Stimulated activated CD4-positive, alpha-beta T cell treated with anti-CD3 and anti-CD28 coated beads, TNF-alpha, amount 100 ng/mL, for 1 hour (primary cell): ENCODE data around the gene ZBTB20.

ENCODE experiments used
- DNase-seq, 3 donors: peaks; one replicate each; pipeline ENCODE4 v3.0.0-alpha.2; 2020; ENCODE audit warnings: low read depth in 3 of 3, low spot score in 1 of 3

The ZBTB20 gene

DNA sequence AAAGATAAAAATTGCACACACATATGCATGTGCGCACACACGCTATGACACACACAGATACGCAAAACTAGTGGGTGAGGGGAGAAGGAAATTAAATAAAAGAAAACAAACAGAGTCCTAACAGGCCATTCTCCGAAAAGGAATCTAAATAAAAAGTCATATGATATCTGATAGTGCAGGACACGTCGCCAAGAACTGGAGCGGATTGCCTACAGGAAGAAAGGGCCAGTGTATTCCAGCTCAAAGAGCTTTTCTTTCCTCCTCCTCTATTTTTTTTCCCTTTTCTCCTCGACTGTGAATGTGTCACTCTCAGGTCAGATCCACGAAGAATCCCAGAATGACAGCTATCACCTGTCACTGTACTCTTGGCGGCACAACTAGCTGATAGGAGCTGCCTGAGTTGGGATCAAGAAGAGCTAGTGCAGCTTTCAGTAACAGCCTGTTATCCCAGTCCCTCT lies 695.5 kb downstream of the ZBTB20 start:
- DNase-seq = no peak

DNA sequence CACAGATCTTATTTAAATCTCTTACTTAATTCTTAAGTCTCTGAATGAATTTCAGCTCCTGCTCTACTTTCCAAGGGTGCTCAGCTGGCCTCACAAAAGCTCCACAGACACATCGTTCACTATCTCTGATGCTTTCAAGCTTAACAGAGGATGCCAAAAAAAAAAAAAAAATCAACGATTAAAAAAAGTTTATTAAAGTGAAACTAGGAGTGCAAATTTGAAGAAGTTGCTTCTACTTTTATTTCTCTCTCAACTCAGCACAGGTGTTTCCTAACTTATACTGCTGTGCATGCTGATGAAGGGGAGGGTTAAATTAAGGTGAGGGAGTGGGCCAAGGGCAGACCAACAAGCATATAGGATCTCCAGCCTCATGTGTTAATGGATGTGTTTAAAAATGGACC lies 696.0 kb downstream of the ZBTB20 start:
- DNase-seq = no peak

DNA sequence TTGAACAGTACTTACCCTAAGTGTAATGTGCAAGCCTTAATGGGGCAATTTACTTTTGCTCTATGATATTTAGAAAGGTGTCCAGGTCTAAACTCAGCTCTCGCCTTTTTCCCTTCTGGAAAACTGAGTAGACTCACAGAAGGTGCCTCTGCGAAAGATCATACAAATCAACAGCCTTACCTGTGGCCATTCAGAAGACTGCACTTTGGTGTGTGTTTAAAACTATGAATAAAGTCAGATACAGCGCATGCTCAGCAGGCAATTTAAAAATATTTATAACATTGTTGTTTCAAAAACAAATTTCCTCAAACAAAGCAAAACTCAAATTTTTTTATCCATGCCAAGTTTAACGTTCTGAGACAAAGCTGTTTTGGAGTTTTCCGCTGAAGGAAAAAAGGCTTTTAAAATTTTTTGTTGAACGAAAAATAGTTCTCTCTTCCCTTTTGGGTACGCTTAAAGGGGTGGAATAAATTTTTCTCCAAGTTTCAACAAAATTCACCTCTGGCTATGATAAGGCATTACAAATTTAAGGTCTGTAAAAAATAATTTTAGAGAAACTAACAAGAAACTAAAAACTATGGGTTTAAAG lies 697.0 kb downstream of the ZBTB20 start:
- no peak for DNase-seq

DNA sequence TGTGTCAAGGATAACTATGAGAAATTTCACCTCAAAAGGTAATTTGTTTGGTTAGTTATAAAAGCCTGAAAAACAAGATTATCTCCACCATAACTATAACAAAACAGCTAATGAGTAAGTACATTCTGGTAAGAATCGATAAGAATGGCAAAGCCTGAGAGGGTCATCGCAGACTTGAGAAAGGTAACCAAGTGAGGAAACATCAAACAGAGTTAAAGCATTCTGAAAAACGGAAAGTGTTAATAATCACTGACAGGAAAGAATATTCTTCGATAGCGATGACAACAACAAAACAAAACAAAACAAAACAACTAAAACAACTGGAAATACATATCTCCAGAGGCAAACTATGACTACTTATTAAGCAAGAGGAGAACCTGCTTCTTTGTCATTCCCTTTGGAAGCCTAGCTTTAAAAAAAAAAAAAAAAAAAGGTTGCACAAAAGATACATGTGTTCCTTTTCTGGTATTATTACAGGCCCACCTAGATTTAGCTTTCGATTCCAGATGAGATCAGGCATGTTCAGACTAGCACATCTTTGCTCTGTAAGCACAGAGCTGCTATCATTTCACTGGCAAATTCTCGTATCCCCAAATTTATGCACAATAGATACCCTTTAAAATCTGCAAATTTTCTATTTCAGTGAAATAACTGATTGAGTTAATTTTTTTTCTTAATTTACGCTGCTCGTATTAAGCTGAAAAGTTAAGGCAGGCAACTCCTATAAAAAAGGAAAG lies 697.6 kb downstream of the ZBTB20 start:
- DNase-seq = no peak

DNA sequence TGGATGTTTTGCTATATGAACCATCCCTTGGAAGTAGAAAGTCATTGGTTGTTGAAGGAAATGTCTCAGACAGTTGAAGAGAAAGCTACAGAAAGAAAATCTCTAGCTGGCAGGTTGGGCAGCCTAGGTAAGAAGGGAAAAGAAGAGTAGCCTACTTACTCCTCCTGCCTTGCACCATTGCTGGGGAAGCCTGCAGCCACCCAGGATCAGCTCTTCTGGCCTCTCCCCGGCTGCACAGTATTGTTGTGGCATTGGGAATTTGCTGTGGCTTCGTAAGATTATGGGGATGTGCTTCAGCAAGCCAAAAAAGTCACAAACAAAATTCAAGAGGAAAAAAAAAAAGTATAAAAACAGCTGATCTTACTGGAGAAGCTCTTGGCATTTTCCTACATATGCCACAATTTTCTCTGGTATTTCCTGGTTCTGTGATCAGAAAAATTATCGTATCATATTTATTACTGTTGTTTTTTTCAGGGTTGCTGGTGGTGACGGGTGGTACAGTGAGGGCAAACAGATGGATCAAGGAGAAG lies 699.1 kb downstream of the ZBTB20 start:
- DNase-seq = no peak

DNA sequence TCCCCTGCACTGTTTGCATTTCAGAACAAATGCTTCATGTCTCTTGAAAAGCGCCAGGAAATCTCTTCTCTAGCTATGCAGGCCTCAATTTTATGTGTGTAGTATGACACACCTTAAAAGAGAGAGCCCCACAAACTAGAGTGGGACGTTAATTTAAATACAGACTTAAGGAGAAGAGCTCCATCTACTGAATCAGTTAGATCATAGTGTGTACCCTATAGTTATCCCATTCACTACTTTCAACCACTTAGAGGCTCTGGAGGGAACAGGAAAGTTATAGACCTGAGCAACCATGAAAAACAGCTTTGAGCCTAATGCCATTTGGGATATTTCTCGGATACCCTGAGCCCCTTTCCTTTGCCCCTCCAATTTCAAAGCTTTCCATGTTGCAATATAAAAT lies 699.5 kb downstream of the ZBTB20 start:
- no peak for DNase-seq

DNA sequence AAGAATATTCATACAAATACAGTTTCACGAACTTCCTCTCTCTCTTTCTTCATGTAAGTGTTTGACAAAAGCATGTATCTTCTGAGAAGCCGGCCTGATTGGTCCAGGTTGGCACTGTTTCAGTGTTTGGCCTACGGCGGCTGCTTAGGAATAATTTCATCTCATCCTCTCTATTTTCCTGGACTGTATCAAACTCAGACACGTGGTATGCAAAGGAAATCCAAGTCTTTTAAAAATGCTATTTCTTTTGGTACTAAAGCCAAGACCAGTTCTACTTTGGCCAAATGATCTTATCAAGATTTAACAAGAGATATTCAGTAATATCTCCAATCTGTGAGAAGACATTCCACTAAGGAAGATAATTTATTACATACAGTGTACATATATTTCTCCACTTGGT lies 700.5 kb downstream of the ZBTB20 start:
- DNase-seq = no peak

DNA sequence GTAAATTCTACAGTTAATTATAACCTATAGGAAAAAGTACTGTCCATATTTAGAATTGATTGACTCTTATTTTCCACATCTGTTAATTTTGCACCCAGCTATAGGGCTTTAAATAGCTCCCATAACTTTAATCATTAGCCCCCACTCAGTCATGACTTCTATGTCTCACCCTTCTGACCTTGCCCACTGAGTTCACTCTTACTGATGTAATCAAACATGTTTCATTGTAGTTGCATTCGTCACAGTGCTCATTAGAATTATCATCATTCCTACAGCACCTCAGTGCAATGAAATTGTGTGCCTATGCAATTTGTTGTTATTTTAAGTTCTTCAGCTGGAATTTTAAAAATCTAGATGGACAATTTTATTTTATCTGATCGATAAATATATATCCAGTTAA lies 701.9 kb downstream of the ZBTB20 start:
- no peak for DNase-seq

DNA sequence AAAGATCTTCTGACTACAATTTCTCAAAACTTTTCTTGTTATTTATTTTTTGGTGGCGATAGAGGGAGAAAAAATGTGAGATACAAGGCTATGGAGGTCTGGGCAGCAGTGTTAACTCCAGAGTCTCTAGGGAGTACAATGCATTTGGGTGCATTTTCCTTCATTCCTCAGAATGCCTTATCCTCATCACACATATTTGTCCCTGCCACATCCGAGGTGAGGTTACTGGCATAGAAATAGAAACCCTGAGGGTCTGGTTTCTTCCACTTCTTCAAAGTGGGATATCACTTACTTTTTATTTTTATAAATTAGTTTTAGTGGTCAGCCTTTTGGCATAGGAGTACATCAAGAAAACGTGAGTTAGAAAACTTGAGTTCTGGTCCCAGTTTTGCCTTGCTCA lies 702.9 kb downstream of the ZBTB20 start:
- DNase-seq = no peak

DNA sequence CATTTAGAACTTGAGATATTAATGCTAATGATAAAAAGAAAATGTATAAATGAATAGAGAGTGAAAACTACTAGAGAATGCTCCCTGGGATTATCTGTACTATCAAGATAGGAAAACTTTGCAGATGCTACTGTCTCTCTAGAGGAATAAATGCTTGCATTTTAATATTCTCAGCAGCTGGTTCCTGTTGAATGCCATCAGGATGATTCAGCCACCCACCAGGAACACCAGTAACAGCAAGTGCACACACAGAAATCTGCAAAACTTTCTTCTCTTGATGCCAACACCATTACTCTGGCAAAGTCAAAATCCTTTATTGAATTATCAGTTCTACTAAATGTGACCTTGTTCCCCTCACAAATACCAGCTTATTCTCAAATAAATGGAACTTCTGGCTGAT lies 704.8 kb downstream of the ZBTB20 start:
- DNase-seq = no peak

DNA sequence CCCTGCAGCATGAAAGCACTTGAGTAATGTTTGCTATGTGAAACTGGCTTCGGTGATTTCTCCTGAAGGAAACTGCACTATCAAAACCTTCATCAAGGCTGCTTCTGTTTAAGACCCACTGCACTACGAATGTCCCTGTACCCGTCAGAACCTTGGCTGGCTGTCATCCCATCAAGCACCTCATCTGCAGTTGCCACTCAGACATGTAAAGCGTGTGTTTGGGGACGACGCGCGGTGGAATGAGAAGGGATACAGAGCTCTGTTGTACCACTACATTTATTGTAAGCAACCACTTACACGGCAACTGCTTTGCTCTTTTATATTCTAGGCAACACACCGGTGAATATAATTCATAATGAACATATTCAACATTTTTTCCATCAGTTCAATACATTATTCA lies 705.7 kb downstream of the ZBTB20 start:
- no peak for DNase-seq

DNA sequence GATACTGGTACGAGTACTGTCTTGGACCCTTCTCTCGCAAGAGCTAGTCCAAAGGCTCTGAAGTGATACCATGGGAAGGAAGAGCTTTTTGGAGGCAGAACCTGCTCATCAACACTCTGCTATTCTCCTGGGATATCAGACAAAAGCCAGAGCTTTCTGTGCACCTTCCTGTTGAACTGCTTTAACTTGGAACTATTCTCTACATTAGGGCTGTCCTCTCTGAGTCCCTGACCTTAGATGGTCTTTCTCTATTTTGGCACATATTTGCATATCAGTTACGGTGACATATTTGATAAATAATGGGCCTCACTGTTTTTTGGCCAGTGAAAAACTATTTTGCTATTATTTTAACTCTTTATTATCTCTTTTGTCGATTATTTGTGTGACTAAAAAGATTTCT lies 706.4 kb downstream of the ZBTB20 start:
- DNase-seq = no peak

DNA sequence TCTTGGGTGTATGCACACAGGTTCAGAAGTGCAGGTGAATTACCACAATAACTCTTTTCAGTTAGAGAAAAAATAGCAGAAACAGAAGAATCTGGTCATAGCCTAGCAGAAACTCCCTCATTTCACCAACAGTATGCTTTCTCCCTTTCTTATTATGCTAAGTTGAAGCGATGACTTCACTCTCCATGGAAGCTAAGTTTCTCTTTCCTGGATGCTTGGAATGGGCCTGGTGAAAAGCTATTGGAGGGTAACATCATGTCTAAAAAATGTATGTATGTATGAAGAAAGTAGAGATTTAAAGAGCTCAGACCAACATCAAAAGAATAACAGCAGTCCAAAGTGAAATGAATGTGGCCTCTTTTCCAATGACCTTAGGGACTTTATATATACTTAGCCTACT lies 707.8 kb downstream of the ZBTB20 start:
- no peak for DNase-seq

DNA sequence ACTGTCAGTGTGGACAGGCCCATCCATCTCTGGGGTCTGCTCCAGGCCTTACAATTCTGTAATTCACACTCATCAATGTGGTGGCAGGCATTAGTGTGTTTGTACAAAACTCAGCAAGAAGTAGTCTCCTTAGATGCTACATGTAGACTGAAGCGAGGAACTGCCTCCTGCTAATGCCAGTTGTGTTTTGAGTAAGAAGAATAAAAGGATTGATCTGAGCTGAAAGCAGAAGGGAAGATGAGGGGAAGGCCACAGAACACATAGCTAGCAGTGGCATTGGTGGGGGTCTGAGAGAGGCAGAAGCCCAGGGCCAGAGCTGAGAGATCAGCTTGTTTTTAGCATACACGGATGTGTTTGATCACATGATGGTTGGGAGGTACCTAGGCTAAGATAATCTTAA lies 709.2 kb downstream of the ZBTB20 start:
- no peak for DNase-seq

DNA sequence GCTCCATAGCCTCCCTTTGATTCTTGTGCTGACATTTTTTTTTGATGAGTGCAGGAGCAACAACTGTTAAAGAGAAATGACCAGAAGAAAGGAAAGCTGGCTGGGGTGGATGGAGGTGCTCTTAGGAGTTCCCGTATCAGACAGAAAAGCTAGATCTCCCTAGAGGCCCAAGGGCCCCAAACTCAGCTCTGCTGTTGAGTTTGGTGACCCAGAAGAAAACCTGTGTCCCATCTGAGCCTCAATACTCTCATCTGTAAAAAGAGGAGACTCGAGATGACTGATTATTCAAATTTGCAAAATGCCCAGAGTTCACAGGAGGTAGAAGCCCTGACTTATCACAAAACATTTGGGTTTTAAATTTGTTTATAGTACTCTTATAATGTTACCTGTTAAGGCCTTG lies 710.9 kb downstream of the ZBTB20 start:
- DNase-seq = no peak

DNA sequence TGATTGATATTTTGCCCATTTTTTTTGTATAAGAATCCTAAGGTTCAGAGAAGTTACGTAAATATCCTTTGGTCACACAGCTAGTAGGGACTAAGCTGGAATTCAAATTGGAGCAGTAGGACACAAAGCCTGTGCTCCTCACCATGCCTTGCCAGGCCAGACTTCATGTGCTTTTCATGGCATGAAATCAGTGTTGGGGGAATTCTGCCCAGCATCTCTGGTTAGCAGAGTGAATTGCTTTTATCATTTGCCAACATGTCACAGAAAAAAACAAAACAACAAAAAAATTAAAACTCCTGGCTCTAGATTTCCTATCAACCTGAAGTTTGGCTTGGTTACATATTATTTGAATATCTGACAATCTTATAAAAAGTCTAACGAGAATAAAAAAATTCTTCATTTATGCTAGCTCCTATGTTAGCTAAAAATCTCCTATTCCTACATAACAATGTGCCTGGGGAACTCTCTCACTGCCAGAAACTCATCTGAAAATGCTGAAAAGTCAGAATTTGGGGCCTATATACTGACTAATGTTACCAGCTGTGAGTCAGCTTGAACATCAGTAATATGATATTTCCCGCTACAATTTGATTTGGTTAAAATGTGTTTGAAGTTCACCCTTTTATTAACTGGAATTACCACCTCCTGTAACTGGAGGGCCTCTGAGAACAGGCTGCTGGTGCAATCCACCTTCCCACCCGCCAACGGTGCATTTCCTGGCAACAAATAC lies 711.5 kb downstream of the ZBTB20 start:
- no peak for DNase-seq

DNA sequence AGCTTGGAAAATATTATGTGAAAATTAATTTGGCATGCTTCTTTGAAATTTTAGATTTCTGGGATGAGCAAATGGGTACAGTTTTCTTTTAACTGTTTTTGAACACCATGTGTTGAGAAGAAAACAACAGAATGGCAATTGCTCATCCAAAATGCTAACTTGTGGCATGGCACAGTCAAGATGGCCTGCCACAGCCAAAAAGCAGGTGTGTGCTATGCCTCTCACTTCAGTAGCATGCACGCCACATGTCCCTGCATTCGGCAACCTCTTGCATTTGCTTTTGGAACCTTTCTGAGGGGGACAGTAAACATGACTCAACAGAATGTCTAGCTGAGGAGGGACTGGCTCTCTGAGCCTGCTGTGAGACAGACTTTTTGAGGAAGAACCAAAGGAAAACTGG lies 714.8 kb downstream of the ZBTB20 start:
- DNase-seq = no peak

DNA sequence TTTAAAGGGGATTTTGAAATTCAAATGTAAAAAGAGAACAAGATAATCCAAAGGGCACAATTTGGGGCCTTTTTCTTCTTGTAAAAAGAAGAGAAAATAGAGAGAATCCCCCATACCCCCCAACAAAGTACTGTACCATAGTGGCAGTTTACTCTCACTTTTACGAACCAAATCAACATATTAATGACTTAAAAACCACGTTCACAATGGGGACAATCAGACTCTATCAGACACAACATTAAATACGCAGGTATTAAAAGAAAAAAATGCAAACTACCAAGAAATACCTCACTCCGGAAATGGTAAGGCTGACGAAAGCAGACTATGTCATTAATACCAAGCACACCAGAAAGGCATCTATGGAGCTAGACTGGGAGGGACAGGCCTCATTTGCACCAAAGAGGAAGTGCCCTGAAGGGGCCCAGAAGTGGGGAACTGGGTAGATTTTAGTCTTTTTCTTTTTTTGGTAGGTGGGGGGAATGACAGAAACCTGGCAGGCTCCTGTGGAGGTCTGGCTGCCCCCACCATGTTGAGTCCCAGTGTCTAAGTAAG lies 719.0 kb downstream of the ZBTB20 start:
- no peak for DNase-seq

DNA sequence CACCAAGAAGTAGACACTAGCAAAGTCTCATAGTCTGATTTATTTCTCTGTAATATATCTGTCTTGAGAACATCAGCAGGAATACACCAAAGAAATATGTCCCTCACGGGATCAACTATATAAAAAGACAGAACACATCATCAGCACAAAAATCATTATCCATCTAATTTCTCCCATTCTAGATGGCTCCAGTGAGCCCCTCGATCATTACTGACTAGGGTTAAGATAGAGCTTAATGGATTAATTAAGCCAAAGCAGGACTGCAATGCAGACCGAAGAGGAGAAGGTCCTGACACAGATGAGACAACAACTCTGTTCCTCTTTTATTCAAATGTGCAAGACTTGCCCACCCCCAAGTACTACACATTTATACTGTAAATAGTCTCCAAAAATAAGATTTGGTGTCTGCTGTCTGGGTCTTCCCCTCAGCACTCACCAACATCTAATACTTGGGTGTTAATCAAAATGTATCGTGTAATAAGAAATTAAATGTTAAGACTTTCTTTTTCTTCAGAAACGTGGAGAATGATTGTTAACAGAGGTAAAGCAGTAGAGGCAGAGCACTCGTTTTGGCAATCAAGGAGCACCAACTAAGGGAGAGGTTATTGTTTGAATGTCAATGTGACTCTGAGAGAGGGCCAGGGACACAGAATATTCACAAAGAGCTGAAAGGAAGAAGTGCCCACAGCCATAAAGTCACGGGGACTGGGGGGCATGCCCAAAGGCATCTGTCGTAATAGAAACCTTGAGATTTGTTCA lies 719.6 kb downstream of the ZBTB20 start:
- DNase-seq = no peak

DNA sequence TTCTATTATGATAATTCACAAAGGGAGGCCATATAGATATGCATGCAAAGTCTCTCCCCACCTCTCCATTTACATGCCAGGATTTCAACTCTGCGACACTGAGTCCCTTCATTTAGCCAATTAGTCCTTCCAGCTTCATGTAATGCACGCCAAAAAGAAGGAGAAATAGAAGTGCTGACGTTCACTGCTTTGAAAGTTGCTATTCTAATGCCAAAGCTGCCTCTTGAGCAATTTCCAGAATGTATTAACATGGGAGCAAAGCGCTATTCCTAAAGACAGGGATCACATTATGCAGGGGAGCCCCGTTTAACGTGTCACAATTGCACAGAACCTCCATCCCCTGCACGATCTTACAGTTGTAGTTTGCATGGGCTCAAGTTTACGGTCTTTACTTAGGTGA lies 722.8 kb downstream of the ZBTB20 start:
- no peak for DNase-seq

DNA sequence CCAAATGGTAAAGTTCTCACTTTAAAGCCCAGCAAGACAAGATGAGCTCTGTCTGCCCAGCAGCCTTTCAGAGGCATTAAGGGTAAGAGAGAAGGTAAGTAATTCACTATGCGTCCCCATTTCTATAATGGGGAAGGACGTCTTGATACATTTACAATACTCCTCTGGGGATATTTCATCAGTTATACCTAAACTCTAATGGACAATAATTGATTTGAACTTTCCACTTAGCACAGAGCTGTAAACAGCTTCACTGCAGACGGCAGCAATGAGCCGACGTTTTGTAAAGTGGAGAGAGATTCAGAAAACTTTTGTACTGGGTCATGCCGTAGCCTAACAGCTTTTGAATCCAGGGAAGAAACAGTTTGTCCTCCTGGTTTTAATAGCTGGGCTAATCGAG lies 725.9 kb downstream of the ZBTB20 start:
- no peak for DNase-seq
